Erythroblast (primary cell): ENCODE data around the gene CEP120.

ENCODE experiments used
- GATA1 ChIP-seq: IDR thresholded peaks from 2 replicates; pipeline ENCODE4 v1.6.1; 2011; ENCODE audit warnings: low read depth, mild to moderate bottlenecking, control low read depth, low read length, moderate library complexity
- POLR2A ChIP-seq: IDR thresholded peaks from 2 replicates; pipeline ENCODE4 v1.6.1; 2011; ENCODE audit warnings: mild to moderate bottlenecking, low read length

GRCh38 chr5:123450114-123450513 is 26.9 kb upstream of the CEP120 start:
- TF ChIP-seq POLR2A (no peak), GATA1 (no peak)
